GM23338 (cell line): ENCODE measurements around the gene SKIC8. TPM values are rescaled to one million over a fixed set of nuclear protein-coding genes. Genes with fewer than 3 reads are reported as not detected.

ENCODE experiments used
- ATAC-seq: fragments of 200-7000 bp; cut with Tn5 transposase; 3 replicates; pipeline ENCODE4 v1.9.1; 2020
- DNase-seq: peaks from one replicate; pipeline ENCODE4 v3.0.0-alpha.2; 2015; ENCODE audit warnings: low spot score
- H2AFZ ChIP-seq: fragments of 200-600 bp; sonication (generic); 2 replicates; pipeline ENCODE4 v1.8.0; 2016; ENCODE audit warnings: antibody characterized with exemption, mild to moderate bottlenecking, moderate library complexity
- H3F3A ChIP-seq: fragments of 200-600 bp; sonication (generic); replicated peaks from 2 replicates; pipeline ENCODE4 v1.8.0; 2017; ENCODE audit warnings: antibody characterized with exemption, mixed run types, low read depth
- H3K27ac ChIP-seq: fragments of 200-600 bp; sonication (generic); 2 replicates; pipeline ENCODE4 v1.6.1; 2016; ENCODE audit warnings: low read depth
- H3K27me3 ChIP-seq: fragments of 200-600 bp; sonication (generic); 2 replicates; pipeline ENCODE4 v1.8.0; 2016; ENCODE audit warnings: mild to moderate bottlenecking, mixed run types, moderate library complexity; ENCODE audit not compliant: insufficient read depth
- H3K36me3 ChIP-seq: fragments of 200-600 bp; sonication (generic); 2 replicates; pipeline ENCODE4 v1.8.0; 2016; ENCODE audit warnings: mild to moderate bottlenecking; ENCODE audit not compliant: insufficient read depth
- H3K4me1 ChIP-seq: fragments of 200-600 bp; sonication (generic); 2 replicates; pipeline ENCODE4 v1.8.0; 2016; ENCODE audit warnings: mild to moderate bottlenecking, moderate library complexity; ENCODE audit not compliant: insufficient read depth
- H3K4me2 ChIP-seq: fragments of 200-600 bp; sonication (generic); 2 replicates; pipeline ENCODE4 v1.7.1; 2017; ENCODE audit warnings: mixed run types
- H3K4me3 ChIP-seq: fragments of 200-600 bp; sonication (generic); 2 replicates; pipeline ENCODE4 v1.6.1; 2016; ENCODE audit warnings: mixed run types
- H3K79me2 ChIP-seq: fragments of 200-600 bp; sonication (generic); replicated peaks from 2 replicates; pipeline ENCODE4 v1.8.0; 2017; ENCODE audit warnings: mild to moderate bottlenecking; ENCODE audit not compliant: insufficient read depth
- H3K9me2 ChIP-seq: fragments of 200-600 bp; sonication (generic); 2 replicates; pipeline ENCODE4 v1.8.0; 2017; ENCODE audit not compliant: insufficient read depth
- H4K20me1 ChIP-seq: fragments of 200-600 bp; sonication (generic); replicated peaks from 2 replicates; pipeline ENCODE4 v1.8.0; 2017; ENCODE audit warnings: mild to moderate bottlenecking; ENCODE audit not compliant: insufficient read depth
- H3K27ac Mint-ChIP-seq: 2 replicates; pipeline ENCODE4 v1.8.0; 2020; ENCODE audit warnings: inconsistent platforms, mild to moderate bottlenecking, moderate library complexity, mixed read lengths
- H3K27me3 Mint-ChIP-seq: 3 replicates; pipeline ENCODE4 v1.8.0; 2022; ENCODE audit warnings: low read depth, mild to moderate bottlenecking, moderate library complexity, mixed read lengths, inconsistent platforms; ENCODE audit not compliant: insufficient read depth, poor library complexity
- H3K36me3 Mint-ChIP-seq: 3 replicates; pipeline ENCODE4 v1.8.0; 2021; ENCODE audit warnings: low read depth, mild to moderate bottlenecking, inconsistent platforms, moderate library complexity, mixed read lengths
- H3K4me1 Mint-ChIP-seq: 3 replicates; pipeline ENCODE4 v1.8.0; 2020; ENCODE audit warnings: mild to moderate bottlenecking, inconsistent platforms, mixed read lengths
- H3K4me3 Mint-ChIP-seq: 3 replicates; pipeline ENCODE4 v1.8.0; 2021; ENCODE audit warnings: moderate library complexity, mild to moderate bottlenecking, inconsistent platforms, mixed read lengths
- H3K9me3 Mint-ChIP-seq: 3 replicates; pipeline ENCODE4 v1.8.0; 2020; ENCODE audit warnings: moderate library complexity, mild to moderate bottlenecking, inconsistent platforms, mixed read lengths
- CREB1 ChIP-seq: fragments of 250-450 bp; sonication (Bioruptor Pico); IDR thresholded peaks from 2 replicates; pipeline ENCODE4 v1.5.0; 2020; ENCODE audit warnings: low read depth, mild to moderate bottlenecking, moderate library complexity
- EZH2 ChIP-seq: fragments of 200-600 bp; sonication (generic); IDR thresholded peaks from one replicate; pipeline ENCODE4 v1.8.0; 2017; ENCODE audit warnings: antibody characterized with exemption, mild to moderate bottlenecking, low read depth; ENCODE audit not compliant: unreplicated experiment
- EZH2phosphoT487 ChIP-seq: fragments of 200-600 bp; sonication (generic); IDR thresholded peaks from one replicate; pipeline ENCODE4 v1.8.1; 2018; ENCODE audit warnings: antibody characterized with exemption; ENCODE audit not compliant: unreplicated experiment
- JUNB ChIP-seq: IDR thresholded peaks from one replicate; pipeline ENCODE4 v1.6.1; 2016; ENCODE audit warnings: antibody characterized with exemption; ENCODE audit not compliant: unreplicated experiment
- NANOG ChIP-seq: IDR thresholded peaks from 2 replicates; pipeline ENCODE4 v1.6.1; 2016; ENCODE audit warnings: antibody characterized with exemption, borderline replicate concordance
- POLR2AphosphoS5 ChIP-seq: IDR thresholded peaks from 2 replicates; pipeline ENCODE4 v1.6.1; 2016; ENCODE audit warnings: antibody characterized with exemption, low read depth
- STAT1 ChIP-seq: IDR thresholded peaks from one replicate; pipeline ENCODE4 v1.6.1; 2016; ENCODE audit warnings: antibody characterized with exemption; ENCODE audit not compliant: unreplicated experiment
- ZNF114 ChIP-seq: fragments of 250-450 bp; sonication (Bioruptor Pico); IDR thresholded peaks from 2 replicates; pipeline ENCODE4 v1.5.0; 2020; ENCODE audit warnings: mild to moderate bottlenecking, moderate library complexity
- ZNF331 ChIP-seq: fragments of 250-450 bp; sonication (Bioruptor Pico); IDR thresholded peaks from 2 replicates; pipeline ENCODE4 v1.5.0; 2020; ENCODE audit warnings: low read depth, mild to moderate bottlenecking, moderate library complexity
- polyA plus RNA-seq: library from polyadenylated mRNA; unstranded; fragments of >200 nt; fragmentation: Nextera tagmentation; extraction: Ambion mirVana; gene quantifications from 2 replicates; pipeline ENCODE4 v1.2.1, GENCODE V29; 2016
- total RNA-seq: library from RNA; depleted of rRNA; stranded (reverse); fragments of >200 nt; shearing (Covaris generic); gene quantifications from 2 replicates; pipeline ENCODE4 v1.2.3, GENCODE V29; 2014
- TF ChIP-seq, protein P1 (sequence below): IDR thresholded peaks from 2 replicates; pipeline ENCODE4 v1.6.1; 2016; ENCODE audit warnings: antibody characterized with exemption
- TF ChIP-seq, protein P2 (sequence below): IDR thresholded peaks from one replicate; pipeline ENCODE4 v1.6.1; 2018; ENCODE audit warnings: antibody characterized with exemption; ENCODE audit not compliant: unreplicated experiment
- TF ChIP-seq, protein P3 (sequence below): fragments of 250-450 bp; sonication (Bioruptor Pico); IDR thresholded peaks from 2 replicates; pipeline ENCODE4 v1.5.0; 2020; ENCODE audit warnings: mild to moderate bottlenecking, moderate library complexity
- TF ChIP-seq, protein P4 (sequence below), 2 experiments: fragments of 200-600 bp in 1 of 2; sonication (generic) in 1 of 2; conservative IDR thresholded peaks; 2 replicates each; pipeline versions ENCODE4 v1.5.1 to v1.6.1; 2016 to 2017; ENCODE audit warnings: antibody characterized with exemption in 2 of 2, low read depth in 2 of 2, mild to moderate bottlenecking in 2 of 2, moderate library complexity in 1 of 2

SKIC8 gene
- total and polyA plus RNA-seq, 2 experiments from 2014 or later: 59.4 to 73.8 TPM

GRCh38 chr15:78307976-78308375 lies 8.6 kb upstream of the SKIC8 start:
- H2AFZ ChIP-seq: peak overlapping the region; percentile 61; the same call in 1 of the 2 replicates

More at GRCh38 chr15:78307976-78308375, 8.6 kb upstream of the SKIC8 start:
- Mint-ChIP-seq H3K4me1 (peaks cover 11% of the 10 kb centered on the region), H3K27me3 (peaks cover 7% of the 10 kb centered on the region), H3K9me3 (0 out of 3 replicates have a peak, but pooled peaks cover 3% of the 10 kb centered on the region), H3K27ac (no peak overlapping the region), H3K36me3 (no peaks in the 10 kb centered on the region), H3K4me3 (no peak overlapping the region)
- Histone ChIP-seq H3K4me2 (no peak overlapping the region), H3K27me3 (no peaks in the 10 kb centered on the region), H3F3A (no peaks in the 10 kb centered on the region), H3K4me3 (no peak overlapping the region), H3K4me1 (no peaks in the 10 kb centered on the region), H3K27ac (no peak overlapping the region), H3K36me3 (no peaks in the 10 kb centered on the region), H4K20me1 (no peaks in the 10 kb centered on the region), H3K9me2 (no peaks in the 10 kb centered on the region), H3K79me2 (no peaks in the 10 kb centered on the region)
- DNase-seq: no peak
- ATAC-seq: no peak
- TF ChIP-seq EZH2 (no peak), ZNF114 (no peak), EZH2phosphoT487 (no peak), NANOG (no peak), JUNB (no peak), POLR2AphosphoS5 (no peak), CREB1 (CRISPR knock-in tag) (no peak), ZNF331 (CRISPR knock-in tag) (no peak), STAT1 (no peak)
- TF ChIP-seq, protein P1, sequence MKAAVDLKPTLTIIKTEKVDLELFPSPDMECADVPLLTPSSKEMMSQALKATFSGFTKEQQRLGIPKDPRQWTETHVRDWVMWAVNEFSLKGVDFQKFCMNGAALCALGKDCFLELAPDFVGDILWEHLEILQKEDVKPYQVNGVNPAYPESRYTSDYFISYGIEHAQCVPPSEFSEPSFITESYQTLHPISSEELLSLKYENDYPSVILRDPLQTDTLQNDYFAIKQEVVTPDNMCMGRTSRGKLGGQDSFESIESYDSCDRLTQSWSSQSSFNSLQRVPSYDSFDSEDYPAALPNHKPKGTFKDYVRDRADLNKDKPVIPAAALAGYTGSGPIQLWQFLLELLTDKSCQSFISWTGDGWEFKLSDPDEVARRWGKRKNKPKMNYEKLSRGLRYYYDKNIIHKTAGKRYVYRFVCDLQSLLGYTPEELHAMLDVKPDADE: no peak
- TF ChIP-seq, protein P2, sequence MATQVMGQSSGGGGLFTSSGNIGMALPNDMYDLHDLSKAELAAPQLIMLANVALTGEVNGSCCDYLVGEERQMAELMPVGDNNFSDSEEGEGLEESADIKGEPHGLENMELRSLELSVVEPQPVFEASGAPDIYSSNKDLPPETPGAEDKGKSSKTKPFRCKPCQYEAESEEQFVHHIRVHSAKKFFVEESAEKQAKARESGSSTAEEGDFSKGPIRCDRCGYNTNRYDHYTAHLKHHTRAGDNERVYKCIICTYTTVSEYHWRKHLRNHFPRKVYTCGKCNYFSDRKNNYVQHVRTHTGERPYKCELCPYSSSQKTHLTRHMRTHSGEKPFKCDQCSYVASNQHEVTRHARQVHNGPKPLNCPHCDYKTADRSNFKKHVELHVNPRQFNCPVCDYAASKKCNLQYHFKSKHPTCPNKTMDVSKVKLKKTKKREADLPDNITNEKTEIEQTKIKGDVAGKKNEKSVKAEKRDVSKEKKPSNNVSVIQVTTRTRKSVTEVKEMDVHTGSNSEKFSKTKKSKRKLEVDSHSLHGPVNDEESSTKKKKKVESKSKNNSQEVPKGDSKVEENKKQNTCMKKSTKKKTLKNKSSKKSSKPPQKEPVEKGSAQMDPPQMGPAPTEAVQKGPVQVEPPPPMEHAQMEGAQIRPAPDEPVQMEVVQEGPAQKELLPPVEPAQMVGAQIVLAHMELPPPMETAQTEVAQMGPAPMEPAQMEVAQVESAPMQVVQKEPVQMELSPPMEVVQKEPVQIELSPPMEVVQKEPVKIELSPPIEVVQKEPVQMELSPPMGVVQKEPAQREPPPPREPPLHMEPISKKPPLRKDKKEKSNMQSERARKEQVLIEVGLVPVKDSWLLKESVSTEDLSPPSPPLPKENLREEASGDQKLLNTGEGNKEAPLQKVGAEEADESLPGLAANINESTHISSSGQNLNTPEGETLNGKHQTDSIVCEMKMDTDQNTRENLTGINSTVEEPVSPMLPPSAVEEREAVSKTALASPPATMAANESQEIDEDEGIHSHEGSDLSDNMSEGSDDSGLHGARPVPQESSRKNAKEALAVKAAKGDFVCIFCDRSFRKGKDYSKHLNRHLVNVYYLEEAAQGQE: no peak
- TF ChIP-seq, protein P3, sequence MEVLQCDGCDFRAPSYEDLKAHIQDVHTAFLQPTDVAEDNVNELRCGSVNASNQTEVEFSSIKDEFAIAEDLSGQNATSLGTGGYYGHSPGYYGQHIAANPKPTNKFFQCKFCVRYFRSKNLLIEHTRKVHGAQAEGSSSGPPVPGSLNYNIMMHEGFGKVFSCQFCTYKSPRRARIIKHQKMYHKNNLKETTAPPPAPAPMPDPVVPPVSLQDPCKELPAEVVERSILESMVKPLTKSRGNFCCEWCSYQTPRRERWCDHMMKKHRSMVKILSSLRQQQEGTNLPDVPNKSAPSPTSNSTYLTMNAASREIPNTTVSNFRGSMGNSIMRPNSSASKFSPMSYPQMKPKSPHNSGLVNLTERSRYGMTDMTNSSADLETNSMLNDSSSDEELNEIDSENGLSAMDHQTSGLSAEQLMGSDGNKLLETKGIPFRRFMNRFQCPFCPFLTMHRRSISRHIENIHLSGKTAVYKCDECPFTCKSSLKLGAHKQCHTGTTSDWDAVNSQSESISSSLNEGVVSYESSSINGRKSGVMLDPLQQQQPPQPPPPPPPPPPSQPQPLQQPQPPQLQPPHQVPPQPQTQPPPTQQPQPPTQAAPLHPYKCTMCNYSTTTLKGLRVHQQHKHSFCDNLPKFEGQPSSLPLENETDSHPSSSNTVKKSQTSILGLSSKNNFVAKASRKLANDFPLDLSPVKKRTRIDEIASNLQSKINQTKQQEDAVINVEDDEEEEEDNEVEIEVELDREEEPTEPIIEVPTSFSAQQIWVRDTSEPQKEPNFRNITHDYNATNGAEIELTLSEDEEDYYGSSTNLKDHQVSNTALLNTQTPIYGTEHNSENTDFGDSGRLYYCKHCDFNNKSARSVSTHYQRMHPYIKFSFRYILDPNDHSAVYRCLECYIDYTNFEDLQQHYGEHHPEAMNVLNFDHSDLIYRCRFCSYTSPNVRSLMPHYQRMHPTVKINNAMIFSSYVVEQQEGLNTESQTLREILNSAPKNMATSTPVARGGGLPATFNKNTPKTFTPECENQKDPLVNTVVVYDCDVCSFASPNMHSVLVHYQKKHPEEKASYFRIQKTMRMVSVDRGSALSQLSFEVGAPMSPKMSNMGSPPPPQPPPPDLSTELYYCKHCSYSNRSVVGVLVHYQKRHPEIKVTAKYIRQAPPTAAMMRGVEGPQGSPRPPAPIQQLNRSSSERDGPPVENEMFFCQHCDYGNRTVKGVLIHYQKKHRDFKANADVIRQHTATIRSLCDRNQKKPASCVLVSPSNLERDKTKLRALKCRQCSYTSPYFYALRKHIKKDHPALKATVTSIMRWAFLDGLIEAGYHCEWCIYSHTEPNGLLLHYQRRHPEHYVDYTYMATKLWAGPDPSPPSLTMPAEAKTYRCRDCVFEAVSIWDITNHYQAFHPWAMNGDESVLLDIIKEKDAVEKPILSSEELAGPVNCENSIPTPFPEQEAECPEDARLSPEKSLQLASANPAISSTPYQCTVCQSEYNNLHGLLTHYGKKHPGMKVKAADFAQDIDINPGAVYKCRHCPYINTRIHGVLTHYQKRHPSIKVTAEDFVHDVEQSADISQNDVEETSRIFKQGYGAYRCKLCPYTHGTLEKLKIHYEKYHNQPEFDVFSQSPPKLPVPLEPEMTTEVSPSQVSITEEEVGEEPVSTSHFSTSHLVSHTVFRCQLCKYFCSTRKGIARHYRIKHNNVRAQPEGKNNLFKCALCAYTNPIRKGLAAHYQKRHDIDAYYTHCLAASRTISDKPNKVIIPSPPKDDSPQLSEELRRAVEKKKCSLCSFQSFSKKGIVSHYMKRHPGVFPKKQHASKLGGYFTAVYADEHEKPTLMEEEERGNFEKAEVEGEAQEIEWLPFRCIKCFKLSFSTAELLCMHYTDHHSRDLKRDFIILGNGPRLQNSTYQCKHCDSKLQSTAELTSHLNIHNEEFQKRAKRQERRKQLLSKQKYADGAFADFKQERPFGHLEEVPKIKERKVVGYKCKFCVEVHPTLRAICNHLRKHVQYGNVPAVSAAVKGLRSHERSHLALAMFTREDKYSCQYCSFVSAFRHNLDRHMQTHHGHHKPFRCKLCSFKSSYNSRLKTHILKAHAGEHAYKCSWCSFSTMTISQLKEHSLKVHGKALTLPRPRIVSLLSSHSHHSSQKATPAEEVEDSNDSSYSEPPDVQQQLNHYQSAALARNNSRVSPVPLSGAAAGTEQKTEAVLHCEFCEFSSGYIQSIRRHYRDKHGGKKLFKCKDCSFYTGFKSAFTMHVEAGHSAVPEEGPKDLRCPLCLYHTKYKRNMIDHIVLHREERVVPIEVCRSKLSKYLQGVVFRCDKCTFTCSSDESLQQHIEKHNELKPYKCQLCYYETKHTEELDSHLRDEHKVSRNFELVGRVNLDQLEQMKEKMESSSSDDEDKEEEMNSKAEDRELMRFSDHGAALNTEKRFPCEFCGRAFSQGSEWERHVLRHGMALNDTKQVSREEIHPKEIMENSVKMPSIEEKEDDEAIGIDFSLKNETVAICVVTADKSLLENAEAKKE (CRISPR knock-in tag): no peak
- TF ChIP-seq, protein P4, sequence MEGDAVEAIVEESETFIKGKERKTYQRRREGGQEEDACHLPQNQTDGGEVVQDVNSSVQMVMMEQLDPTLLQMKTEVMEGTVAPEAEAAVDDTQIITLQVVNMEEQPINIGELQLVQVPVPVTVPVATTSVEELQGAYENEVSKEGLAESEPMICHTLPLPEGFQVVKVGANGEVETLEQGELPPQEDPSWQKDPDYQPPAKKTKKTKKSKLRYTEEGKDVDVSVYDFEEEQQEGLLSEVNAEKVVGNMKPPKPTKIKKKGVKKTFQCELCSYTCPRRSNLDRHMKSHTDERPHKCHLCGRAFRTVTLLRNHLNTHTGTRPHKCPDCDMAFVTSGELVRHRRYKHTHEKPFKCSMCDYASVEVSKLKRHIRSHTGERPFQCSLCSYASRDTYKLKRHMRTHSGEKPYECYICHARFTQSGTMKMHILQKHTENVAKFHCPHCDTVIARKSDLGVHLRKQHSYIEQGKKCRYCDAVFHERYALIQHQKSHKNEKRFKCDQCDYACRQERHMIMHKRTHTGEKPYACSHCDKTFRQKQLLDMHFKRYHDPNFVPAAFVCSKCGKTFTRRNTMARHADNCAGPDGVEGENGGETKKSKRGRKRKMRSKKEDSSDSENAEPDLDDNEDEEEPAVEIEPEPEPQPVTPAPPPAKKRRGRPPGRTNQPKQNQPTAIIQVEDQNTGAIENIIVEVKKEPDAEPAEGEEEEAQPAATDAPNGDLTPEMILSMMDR (conservative IDR thresholded peaks at IDR 0.05; ENCODE audit: low read depth in 2 of 2): no peak
